NOMO-1 treated with DMSO at 0.1 percent for 48 hours (cell line): ENCODE results near the gene TPGS2.
"Not testable (repeated sequence)": the region's sequence is repeated elsewhere in the genome, so short reads cannot be mapped to it uniquely, and the experiment has no call there.

Experiments
- DNase-seq: peaks from one replicate; lab custom pipeline; 2025; ENCODE audit not compliant: unreplicated experiment; lab: John Stamatoyannopoulos, UW

TPGS2 gene

DNA sequence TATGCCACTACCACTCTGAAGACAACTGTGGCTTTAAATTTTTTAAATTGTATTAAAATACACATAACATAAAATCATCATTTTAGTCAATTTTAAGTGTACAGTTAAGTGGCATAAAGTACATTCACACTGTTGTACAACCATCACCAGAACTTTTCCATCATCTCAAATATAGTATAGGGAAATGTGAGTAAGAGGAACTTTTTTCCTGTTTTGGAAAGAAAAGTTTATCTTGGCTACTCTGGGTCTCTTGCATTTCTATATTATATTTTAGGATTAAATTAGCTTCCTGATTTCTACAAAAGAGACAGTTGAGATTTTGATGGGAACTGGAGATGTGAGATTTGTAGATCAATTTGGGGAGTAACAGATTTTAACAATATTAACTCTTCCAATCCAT lies 3.3 kb downstream of the TPGS2 start:
- no peak for DNase-seq

DNA sequence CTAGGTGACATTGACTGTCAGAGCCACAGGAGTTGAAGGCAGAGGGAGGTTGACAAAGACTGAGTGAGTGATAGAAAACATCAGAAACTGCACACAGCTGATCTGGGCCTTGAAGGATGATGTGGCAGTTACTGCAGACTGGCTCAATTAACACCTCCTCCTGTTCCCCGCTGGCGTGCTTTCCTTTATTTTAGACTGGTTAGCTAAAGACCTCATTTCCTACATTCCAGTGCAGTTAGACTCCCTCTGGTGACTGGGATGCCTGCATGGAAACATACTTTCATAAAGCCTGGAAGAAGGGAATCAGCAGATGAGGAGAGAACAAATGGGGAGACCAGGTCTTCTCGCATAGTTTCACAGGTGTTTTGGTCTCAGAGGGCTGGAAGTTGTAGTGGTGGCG lies 7.1 kb downstream of the TPGS2 start:
- no peak for DNase-seq

DNA sequence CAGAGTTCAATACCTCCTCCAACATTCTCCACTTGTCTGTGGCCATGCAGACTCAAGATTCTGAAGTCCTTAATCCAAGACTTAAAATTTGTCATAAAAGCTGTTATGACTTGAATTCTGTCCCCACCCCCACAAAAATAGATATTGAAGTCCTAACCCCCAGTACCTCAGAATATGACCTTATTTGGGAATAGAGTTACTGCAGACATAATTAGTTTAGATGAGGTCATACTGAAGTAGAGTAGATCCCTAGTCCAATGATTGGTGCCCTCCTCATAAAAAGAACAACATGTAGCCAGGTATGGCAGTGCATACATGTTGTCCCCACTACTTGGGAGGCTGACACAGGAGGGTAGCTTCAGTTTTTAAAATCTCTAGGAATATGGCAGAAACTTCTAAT lies 9.2 kb downstream of the TPGS2 start:
- no peak for DNase-seq

DNA sequence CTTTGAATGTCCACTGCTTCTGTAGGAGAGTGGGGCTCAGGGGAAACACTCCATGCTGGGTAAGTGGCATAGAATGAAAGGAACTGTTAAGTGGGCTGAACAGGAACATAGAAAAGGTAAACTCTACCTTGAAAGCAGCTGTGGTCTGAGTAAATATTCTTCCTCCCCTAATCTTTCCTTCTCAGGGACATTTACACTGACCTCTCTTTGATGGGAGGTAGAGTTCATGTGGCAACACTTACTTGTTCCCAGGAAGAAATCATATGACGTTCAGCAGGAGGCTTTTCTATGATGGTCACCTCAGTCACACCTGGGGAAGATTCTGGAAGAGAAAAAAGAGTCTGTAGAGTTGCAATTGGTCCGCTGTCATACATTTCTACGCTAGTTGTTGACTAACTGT lies 10.2 kb downstream of the TPGS2 start:
- DNase-seq, result no peak

DNA sequence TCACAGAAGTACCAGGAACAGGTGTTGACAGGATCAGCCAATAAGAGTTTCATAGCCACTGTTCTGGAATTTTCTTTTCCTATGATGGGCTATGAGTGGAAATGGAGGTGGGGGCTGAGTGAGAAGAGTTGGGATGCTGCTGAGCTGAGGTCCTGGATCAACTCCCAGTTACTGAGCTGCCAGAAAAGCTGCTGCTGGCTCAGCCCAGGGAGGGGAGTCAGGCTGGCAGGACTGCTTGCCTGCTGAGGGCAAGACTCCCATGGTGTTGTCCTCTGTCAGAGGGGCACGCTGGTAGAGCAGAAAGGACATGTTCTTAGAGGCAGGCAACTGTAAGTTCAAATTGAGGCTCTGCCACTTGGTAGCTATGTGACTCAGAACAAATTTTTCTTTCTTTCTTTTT lies 11.8 kb downstream of the TPGS2 start:
- DNase-seq, result no peak

DNA sequence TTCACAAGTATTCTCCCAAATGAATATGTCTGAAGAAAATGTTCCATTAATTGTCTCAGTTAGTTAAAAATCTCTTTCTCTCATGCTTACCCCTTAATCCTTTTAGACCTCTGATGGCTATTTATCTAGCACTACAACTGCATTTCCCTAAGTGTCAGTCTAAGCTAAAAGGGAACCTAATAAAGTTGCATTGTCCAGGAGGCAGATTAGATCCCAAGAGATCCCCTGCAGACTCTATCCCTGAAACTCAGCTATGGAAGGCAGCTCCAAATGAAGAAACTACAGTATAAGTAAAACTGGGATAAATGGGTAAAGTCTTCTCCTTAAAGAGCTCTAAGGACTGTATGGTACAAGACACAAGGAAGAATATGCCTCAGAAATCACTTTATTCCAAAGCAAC lies 12.7 kb downstream of the TPGS2 start:
- DNase-seq, result not testable (repeated sequence)

DNA sequence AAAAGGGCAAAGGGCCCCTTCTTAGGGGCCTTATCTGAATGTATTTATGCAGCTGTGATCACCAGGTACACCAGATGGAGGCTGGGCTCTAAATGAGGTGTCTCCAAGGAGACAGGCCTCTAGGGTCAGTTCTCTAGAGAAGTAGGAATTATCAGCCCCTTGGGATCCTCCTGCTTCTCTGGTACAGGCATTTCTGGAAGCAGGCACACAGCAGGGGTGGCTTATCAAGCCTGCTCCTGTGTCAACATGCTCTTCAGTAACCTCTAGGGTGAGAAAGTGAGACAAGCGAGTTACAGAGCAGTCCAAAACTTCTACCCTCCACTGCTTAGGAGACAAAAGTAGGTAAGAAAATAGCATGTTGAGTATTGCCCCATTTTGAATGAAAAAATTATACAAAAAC lies 13.8 kb downstream of the TPGS2 start:
- no peak for DNase-seq

DNA sequence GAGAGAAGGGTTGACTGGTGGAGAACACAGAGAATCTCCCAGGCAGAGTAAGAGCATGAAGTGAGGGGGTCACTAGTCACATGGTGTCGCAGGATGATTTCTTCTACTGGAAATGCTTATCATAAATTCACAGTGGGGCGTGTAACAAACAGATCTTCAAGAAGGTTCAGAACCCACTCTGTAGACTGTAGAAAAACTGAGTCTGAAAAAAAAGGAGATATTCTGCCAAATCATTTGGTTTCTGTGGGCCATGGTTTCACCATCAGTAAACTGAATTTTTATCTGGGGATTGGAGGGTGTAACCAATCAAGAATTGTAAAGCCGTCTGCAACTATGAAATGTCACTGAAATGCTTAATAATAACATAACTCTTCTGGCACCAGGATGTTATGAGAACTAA lies 15.0 kb downstream of the TPGS2 start:
- no peak for DNase-seq

DNA sequence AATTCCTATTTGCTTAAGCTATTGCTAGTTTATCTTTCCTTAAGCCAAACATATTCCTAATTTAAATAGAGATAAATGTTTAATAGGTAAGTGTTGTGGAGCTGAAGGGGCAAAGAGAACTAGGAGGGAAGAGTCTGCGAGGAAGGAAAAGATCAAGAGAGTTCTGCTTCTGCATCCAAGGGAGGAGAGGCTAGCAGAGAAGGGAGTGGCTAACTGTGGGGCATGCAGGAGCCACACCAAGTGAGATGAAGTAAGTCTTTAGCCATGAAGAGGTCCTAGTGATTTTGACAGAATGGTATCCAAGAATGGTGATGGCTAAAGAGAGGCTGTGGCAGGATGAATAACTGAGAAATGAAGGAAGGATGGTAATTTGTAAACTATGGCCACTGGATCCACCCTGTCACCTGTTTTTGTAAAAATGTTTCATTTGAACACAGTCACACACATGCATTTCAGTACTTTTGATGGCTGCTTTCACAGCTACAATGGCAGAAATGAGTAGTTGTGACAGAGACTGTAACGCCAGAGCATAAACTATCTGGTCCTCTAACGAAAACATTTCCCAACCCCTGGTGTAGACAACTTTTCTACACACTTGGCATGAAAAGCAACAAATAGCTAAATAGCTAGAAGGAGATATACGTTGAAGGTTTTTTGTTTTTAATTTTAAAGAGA lies 15.6 kb downstream of the TPGS2 start:
- no peak for DNase-seq

DNA sequence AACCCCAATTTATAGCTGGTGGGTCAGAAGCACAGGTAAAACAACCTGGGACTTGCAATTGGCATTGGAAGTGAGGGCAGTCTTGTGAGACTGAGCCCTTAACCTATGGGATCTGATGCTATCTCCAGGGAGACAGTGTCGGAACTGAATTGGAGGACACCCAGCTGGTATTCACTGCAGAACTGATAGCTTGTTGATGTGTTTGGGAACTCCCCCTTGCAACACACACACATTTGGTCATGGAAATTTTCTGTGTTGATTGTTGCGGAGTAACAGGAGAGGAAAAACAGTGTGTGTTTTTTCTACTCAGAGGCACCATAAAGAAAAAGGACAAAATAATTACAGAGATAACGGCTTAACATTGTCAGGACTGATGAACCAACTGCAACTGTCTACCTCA lies 16.1 kb downstream of the TPGS2 start:
- DNase-seq, result no peak

DNA sequence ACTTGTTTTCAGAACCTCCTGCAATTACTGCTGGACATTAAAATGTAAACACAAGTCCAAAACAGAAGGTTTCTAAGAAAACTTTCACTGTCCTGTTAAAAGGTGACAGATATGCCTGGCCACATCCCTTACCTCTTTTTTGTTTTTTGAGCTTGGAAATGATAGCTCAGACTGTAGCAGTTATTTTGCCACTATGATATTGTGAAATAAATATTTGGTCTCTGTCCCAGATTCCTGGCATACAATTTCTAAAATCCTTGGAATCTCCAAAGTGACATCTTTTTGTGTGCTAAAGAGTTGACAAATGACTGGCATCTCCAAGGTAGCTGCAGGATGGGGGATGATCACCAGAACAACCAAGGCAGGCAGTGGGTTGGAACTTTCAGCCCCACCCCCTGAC lies 16.8 kb downstream of the TPGS2 start:
- DNase-seq, result no peak

DNA sequence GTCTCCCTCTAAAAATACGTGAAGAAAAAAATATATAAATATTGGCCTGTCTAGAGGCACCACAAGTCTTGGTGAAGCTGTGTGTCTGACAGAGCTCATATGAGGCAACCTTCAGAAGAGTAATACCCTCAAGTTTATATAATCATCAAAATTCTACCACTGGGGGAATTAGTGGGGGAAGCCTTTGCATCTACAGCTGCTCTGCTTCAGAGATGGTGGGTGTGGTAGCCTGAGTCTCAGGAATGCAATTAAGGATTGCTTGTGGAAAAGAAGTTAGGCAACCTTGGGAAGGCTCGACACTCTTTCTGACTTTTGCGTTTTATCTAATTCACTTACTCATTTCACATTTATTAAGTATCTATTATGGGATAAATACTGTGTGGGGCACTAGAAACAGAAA lies 17.4 kb downstream of the TPGS2 start:
- no peak for DNase-seq

DNA sequence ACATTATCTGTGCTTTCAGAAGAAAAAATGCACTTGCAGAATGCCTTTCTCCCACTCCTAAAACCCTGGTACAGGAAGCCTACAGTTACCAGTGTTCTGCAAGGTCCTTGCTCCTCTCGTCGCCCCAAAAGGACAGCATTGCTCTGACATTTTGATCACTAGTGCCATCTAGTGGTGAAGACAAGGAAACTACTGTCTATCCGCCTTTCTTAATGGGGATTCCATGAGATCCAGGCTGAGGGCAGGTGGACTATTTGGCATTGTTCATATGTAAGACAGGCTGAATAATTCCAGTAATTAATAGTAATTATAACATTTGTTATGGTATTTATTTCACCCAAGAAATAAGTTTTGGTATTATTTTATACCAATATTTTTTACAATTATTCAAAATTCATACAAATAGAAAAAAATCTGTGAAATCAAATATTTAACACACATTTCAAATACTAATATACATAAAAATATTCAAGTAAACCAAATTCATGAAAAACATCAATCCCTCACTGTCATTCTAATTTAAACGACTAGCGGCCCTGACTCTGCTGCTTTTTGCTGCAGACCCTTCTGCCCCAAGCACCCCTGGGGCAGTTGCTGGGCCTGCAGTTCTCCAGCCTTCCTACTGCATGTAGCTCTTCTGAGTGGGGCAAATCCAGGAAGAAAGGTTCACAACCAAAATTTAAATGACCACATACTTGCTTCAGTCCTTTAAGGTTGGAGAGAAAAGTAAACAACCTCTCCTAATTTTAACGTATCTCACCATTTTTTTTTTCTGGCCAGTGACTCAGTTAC lies 19.0 kb downstream of the TPGS2 start:
- peak; percentile 72 for DNase-seq

DNA sequence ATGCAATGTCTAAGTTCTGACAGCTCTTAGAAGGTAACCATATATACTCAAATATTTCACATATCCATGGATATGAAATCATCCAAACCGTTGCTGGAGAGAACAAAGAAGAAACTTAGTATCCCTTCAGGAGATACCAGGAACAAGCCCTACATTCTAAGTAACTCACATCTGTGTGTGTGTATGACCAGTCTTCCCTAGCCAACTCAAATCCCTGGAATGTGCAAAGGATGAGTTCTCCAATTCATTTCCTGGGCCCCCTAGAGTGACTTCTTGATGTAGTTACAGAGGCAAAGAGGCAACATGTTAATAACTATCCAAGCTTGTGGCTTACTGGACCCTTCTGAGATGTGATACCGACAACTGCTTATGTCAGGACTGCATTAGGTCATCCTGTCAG lies 20.1 kb downstream of the TPGS2 start:
- no peak for DNase-seq

DNA sequence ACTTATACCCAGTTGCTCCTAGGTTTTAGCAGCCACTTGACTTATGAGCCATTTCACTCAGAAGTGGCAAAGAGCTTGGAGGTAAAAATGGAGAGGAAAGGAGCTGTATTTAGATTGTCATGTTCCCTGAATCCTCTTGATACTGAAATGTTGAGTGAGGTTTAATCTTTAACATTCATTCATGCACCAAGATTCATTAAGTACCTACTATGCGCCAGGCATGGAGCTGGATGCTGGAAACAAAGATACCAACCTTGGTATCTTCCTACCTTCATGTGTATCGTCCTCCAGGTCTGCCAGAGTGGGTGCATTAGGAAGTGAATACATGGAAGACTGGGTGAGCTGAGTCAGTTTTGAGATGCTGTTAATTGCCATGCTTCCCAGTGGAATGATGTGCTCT lies 23.7 kb downstream of the TPGS2 start:
- no peak for DNase-seq

DNA sequence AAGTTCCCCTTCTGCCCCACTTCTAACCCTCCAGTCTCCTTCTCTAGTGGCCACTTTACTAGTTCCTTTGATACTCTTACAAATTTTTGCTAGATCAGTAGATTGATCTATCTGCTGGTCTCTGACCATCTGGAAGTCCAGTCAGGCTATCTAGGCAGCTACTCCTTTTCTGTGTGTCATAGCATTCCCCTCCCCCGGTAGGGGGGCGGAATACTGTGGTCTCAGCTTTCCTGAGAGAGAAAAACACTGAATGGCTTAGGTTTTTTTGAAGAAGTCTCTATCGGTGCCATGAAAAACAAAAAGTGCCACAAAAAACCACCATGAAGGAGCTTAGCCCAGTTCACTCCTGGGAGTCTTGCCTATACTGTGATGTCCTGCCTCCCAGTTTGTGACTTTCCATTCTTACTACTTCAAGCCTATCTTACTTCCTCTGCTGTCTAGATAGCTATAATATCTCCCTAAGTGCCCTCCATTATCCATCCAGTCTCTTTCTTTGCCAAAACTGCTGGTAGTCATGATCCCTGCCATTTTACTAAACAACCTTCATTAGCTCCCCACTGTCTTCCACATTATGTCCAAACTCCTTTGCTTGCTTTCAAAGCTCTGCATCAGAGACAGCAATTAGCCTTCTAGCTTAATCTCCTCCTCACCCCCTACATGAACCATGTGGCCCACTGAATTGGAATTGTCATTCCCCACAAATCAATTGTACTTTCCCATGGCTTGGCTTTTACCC lies 29.9 kb downstream of the TPGS2 start:
- no peak for DNase-seq

DNA sequence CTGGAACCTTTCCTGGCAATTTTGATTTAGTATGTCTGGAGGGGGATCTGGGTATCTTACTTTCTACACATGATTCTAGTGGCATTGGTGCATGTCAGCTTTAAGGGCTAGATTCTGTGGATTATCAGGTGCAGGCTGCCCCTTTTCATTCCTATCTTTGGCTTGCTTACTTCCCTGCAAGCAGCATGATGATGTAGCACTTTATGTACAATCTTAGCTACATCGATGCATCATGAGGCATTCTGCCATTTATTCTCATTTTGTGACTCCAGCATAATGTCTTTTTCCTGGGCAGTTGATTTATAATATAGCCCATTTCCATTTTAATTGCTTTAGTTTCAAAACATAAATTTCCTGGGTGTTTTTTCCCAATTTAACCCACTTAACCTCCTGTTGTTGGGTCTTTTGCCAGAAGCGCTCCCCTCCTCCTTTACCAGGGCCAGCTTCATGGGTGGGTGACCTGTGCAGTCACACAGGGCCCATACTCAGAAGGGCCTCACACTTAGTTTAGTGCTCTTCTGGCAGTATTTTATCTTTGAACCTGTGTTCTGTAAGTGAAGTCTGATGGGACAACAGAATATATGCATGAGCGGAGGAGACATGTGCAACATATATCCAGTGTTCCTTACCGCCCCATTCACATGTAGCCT lies 36.0 kb downstream of the TPGS2 start:
- no peak for DNase-seq

DNA sequence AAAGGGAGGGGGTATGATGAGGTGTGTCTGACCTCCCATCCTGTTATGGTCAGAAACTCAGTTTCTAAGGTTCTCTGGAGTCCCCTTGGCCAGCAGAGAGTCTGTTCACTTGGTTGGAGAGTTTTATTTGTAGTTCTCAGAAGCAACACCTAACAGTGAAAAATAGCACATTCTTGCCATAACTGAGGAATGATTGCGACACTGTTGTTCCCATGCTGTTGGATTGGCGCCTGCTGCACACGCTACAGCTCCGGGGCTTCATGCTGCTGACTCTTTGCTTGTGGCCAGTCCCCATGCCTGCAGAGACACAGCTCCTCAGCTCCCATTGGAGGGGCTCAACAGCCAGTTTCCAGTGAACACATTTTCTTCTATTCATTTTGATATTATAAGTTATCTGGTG lies 42.1 kb downstream of the TPGS2 start:
- no peak for DNase-seq

DNA sequence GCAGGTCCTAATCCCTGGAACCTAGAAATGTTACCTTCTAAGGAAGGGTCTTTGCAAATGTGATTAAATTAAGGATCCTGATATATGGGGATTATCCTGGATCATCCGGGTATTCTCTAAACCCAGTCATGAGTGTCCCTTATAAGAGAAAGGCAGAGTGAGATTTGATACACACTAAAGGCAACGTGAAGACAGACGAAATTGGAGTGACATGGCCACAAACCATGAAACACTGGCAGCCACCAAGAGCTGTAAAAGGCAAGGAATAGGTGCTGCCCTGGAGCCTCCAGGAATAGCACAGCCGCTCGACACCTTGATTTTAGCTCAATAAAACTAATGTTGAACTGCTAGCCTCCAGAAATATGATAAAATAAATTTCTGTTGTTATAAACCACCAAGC lies 45.0 kb downstream of the TPGS2 start:
- DNase-seq, result no peak

DNA sequence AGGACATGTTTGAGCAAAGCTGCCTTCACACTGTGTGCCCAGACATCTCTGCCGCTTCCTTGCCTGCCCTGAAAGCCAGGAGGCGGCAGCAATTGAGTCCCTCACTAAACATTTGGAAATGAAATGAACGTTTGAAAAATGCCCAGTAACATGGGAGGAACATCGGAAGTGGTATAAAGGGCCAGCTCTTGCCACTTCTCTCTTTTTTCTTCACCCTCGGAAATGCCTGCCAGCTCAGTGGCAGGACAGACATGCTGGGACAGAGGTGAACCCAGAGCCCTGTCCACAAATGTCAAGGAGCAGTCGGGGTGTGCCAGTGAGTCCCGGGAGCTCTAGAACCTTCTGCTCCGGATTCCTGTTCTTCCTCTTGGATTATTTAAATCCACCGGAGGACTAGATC lies 46.1 kb downstream of the TPGS2 start:
- DNase-seq, result no peak

DNA sequence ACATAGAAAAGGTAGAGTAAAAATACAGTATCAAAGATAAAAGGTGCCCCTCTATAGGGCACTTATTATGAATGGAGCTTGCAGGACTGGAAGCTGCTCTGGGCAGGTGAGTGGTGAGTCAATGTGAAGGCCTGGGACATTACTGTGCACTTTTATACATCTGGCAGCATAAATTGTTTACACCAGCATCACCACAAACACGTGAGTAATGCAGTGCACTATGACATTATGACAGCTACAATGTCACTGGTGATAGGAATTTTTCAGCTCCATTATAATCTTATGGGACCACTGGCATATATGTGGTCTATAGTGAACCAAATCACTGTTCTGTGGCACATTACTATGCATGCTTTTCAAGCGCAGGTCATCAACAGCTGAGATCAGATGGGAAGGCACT lies 48.1 kb downstream of the TPGS2 start:
- DNase-seq, result no peak

DNA sequence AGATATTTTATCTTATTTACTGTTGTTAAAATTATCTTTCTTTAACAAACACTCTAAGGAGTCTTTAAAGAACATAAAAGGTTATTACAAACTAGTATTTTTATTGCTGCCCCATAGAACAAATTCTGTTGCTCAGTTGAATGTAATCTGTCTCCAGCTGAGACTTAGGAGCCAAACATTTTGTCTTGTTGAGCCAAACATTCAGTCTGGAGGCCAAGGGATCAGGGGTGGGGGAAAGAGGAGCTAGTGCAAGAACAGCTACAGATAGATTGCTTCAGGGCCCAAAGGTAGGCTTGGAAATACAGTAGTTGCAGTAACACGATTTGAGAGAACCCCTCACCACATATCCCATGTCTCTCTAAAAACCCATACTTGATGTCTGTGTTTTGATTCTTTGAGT lies 51.2 kb downstream of the TPGS2 start:
- DNase-seq, result no peak
